Activated naive CD4-positive, alpha-beta T cell treated with anti-CD3 and anti-CD28 coated beads for 36 hours (primary cell): Measurements from ENCODE around the gene ANKS1A. TPM values are rescaled to one million over a fixed set of nuclear protein-coding genes. Genes with fewer than 3 reads are reported as not detected.

Experiments
- CTCF ChIA-PET: fragments of 350-600 bp; sonication (Branson Sonifier 250); formaldehyde crosslinking; loops from one replicate; lab custom pipeline; 2021; ENCODE audit warnings: antibody characterized with exemption; lab: Charles Lee
- DNase-seq: peaks from one replicate; pipeline ENCODE4 v3.0.0-alpha.2; 2020
- H3K27ac Mint-ChIP-seq: one replicate; pipeline ENCODE4 v1.8.0; 2021; ENCODE audit warnings: mild to moderate bottlenecking, mixed read lengths
- H3K27me3 Mint-ChIP-seq: one replicate; pipeline ENCODE4 v1.8.0; 2021; ENCODE audit warnings: low read depth, mixed read lengths
- H3K36me3 Mint-ChIP-seq: one replicate; pipeline ENCODE4 v1.8.0; 2021; ENCODE audit warnings: low read depth, mixed read lengths
- H3K4me1 Mint-ChIP-seq: one replicate; pipeline ENCODE4 v1.8.0; 2021; ENCODE audit warnings: low read depth, mixed read lengths
- H3K4me3 Mint-ChIP-seq: one replicate; pipeline ENCODE4 v1.8.0; 2021; ENCODE audit warnings: mild to moderate bottlenecking, moderate library complexity, mixed read lengths
- H3K9me3 Mint-ChIP-seq: one replicate; pipeline ENCODE4 v1.8.0; 2021; ENCODE audit warnings: mixed read lengths
- intact Hi-C: fragments of 100-400 bp; cut with micrococcal nuclease; formaldehyde crosslinking; loops from one replicate; pipeline ENCODE4 v1.15.1; 2023
- total RNA-seq, 2 experiments: library from RNA; stranded (reverse); gene quantifications; one replicate each; pipeline ENCODE4 v1.2.3, GENCODE V29; 2021

The ANKS1A gene
- total RNA-seq, 2 experiments from 2014 or later, result 6.5 to 6.8 TPM

DNA sequence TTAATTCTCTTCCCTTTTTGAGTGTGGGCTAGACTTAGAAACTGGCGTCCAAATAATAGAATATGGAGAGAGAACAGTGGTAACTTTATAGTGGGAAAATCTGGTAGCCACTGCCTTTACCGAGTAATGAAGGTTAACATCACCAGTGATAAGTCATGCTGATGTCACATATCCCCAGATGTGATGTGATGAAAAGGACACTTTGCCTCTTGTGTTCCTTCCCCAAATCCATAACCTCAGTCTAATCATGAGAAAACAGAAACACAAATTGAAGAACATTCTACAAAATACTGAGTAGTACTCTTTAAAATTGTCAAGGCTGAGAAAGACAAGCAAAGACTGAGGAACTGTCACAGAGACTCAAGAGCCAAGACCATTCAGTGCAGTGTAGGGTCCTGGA, 17.8 kb downstream of the ANKS1A start:
- H3K36me3 Mint-ChIP-seq, result no peaks in the 10 kb centered on the region
- no peaks in the 10 kb centered on the region for H3K9me3 Mint-ChIP-seq
- DNase-seq, result no peak
- no peaks in the 10 kb centered on the region for H3K27me3 Mint-ChIP-seq
- CTCF ChIA-PET, result no interaction called here
- intact Hi-C loops, result no loop called here
- H3K27ac Mint-ChIP-seq, result no peak overlapping the region
- no peak overlapping the region for H3K4me3 Mint-ChIP-seq
- peaks cover 17% of the 10 kb centered on the region for H3K4me1 Mint-ChIP-seq

DNA sequence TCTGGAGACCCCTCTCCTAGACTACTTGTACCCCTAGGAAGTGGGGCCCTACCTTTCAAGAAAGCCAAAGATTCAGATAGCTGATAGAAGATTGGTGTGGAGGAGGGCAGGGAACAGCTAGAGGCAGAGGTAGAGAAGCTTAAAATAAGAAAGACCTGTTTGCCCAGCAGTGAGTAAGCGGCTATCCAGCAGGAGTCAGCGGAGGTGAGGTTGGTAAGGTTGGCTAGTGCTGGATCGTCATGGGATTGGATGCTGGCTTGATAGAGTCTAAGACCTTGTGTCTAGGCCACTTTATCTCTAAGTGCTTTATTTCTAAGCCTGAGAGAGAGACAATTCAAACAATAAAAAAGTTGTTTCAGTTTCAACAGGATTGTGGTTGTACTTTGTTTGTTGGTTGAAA, 19.1 kb downstream of the ANKS1A start:
- H3K4me3 Mint-ChIP-seq, result no peak overlapping the region
- no peaks in the 10 kb centered on the region for H3K27me3 Mint-ChIP-seq
- CTCF ChIA-PET, result no interaction called here
- peaks cover 30% of the 10 kb centered on the region for H3K4me1 Mint-ChIP-seq
- no peak overlapping the region for H3K27ac Mint-ChIP-seq
- intact Hi-C loops, result no loop called here
- DNase-seq, result no peak
- no peaks in the 10 kb centered on the region for H3K9me3 Mint-ChIP-seq
- H3K36me3 Mint-ChIP-seq, result no peaks in the 10 kb centered on the region

- no peaks in the 10 kb centered on the region for H3K27me3 Mint-ChIP-seq
- no peak overlapping the region for H3K27ac Mint-ChIP-seq
- no peak for DNase-seq
- CTCF ChIA-PET, result no interaction called here
- H3K4me1 Mint-ChIP-seq, result peaks cover 35% of the 10 kb centered on the region
- no peaks in the 10 kb centered on the region for H3K36me3 Mint-ChIP-seq
- H3K9me3 Mint-ChIP-seq, result no peaks in the 10 kb centered on the region
- intact Hi-C loops, result no loop called here
- H3K4me3 Mint-ChIP-seq, result no peak overlapping the region
Measured at GRCh38 chr6:34909320-34909883, 20.3 kb downstream of the ANKS1A start.

DNA sequence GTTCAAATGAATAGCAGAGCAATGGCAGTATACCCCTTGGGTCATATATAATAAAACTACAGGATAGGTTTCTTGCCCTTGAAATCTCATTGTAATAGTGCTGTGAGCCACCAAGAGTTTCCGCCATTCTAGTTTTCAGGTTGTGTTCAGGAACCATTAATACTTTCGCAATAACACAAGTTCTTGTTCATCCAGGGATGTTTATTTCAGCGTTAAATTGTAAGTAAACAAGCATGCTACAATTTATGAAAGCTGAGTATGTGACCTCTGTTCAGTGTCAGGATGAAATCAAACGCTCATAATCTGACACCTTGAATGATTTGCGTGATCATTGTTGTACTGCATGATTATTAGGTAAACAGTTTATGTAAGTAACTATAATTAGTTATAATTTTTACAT, 22.8 kb downstream of the ANKS1A start:
- H3K27ac Mint-ChIP-seq, result no peak overlapping the region
- H3K9me3 Mint-ChIP-seq, result no peaks in the 10 kb centered on the region
- H3K4me3 Mint-ChIP-seq, result no peak overlapping the region
- intact Hi-C loops, result loop anchor here (1.0 to 2.0 kb wide), 3 partner anchors 24 to 240 kb away; partner anchors contain the start of genes BLTP3A and TAF11
- H3K4me1 Mint-ChIP-seq, result peaks cover 28% of the 10 kb centered on the region
- DNase-seq, result no peak
- H3K36me3 Mint-ChIP-seq, result no peaks in the 10 kb centered on the region
- CTCF ChIA-PET, result no interaction called here
- H3K27me3 Mint-ChIP-seq, result no peaks in the 10 kb centered on the region

DNA sequence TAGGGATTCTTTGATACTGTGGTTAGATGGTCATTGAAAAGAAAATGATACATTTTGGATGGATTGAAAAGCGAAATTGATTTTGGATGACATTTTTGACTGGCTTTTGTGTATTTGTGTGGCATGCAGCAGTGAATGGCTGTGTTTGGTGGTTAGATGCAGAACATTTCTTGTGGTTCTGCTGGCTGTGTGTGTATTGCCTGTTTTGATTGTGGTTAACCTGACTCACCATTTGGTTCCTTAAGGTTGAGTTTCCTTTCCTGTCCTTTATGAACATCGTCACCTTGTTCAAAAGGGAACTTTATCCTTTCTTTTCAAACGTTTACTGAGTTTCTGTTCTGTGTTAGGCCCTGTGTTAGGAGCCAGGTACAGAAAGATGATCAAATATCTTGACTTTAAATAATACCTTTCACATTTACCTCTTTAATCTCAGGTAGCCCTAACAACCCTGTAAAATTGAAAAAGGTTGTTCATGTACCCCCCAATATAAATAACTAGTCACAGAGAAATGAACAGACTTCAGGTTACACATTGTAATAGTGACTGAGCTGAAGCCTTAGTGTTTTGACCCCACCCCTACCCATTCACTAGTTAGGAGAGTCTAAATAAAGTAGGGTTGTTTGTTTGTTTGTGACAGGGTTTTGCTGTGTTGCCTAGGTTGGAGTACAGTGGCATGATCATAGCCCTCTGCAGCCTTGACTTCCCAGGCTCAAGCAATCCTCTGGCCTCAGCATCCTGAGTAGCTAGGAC, 23.8 kb downstream of the ANKS1A start:
- intact Hi-C loops, result loop anchor here (1.0 to 2.0 kb wide), 3 partner anchors 25 to 241 kb away; partner anchors contain the start of genes BLTP3A and TAF11
- CTCF ChIA-PET, result interaction anchor here (0.6 kb wide), 1 partner anchor 60 kb away, joined by 3 read pairs; no protein-coding TSS in a partner anchor
- Mint-ChIP-seq H3K27ac (peak overlapping the region; percentile 65), H3K36me3 (no peaks in the 10 kb centered on the region), H3K27me3 (no peaks in the 10 kb centered on the region), H3K9me3 (no peaks in the 10 kb centered on the region), H3K4me1 (peaks cover 28% of the 10 kb centered on the region), H3K4me3 (no peak overlapping the region)
- DNase-seq, result peak; percentile 67

DNA sequence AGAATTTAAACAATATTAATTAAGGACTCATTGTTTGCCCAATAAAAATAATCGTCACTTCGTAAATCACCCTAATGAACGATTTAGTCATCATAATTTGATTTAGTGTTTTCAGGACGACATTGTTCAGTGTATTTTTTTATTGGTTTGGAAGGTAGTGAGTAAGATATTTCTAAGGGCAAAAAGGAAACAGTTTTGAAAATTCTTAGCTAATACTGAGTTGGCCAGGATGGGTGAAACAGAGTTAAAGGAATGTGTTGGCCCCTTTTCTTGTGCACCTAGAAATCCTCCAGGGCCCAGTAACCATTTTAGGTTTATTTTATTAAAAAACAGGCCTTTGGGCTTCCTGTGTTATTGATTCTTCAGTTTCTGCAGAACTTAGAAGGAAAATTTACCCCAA, 25.3 kb downstream of the ANKS1A start:
- Mint-ChIP-seq H3K36me3 (no peaks in the 10 kb centered on the region), H3K27ac (no peak overlapping the region), H3K4me3 (no peak overlapping the region), H3K4me1 (peaks cover 28% of the 10 kb centered on the region), H3K9me3 (no peaks in the 10 kb centered on the region), H3K27me3 (no peaks in the 10 kb centered on the region)
- DNase-seq, result no peak
- intact Hi-C loops, result no loop called here
- CTCF ChIA-PET, result interaction anchor here (1.3 kb wide), 1 partner anchor 13 kb away, joined by 4 read pairs; no protein-coding TSS in a partner anchor

DNA sequence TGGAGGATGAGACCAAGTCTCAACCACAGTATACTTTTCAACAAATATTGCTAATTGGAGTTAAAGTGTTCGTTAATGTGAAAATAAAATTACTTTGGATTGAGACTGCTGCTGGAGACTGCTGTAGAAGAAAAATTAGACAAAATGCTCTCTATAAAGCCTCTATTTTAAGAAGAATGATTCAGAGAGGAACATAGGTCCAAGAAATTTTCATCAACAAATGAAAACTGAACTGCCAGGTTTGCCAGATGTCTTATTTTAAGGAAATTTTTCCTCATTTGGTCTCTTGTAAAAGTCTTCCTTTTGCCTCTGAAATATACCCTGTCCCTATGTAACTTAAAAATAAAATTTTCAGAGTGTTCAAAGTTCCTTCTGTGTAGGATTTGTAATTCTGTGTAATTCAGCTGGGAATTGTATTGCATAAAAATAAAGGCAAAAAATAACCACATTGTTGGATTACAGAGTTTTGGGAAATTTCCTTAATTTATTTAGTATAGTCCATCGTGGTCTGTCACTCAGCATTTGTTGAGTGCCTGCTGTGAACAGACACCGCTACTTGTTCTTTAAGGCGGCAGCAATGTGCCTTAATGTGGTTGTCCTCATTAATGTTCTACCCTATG, 27.4 kb downstream of the ANKS1A start:
- Mint-ChIP-seq H3K27me3 (no peaks in the 10 kb centered on the region), H3K9me3 (no peaks in the 10 kb centered on the region), H3K36me3 (no peaks in the 10 kb centered on the region), H3K4me3 (no peak overlapping the region), H3K27ac (no peak overlapping the region), H3K4me1 (peaks cover 24% of the 10 kb centered on the region)
- CTCF ChIA-PET, result no interaction called here
- intact Hi-C loops, result no loop called here
- DNase-seq, result no peak

- CTCF ChIA-PET, result no interaction called here
- no peaks in the 10 kb centered on the region for H3K36me3 Mint-ChIP-seq
- intact Hi-C loops, result no loop called here
- no peak overlapping the region for H3K27ac Mint-ChIP-seq
- no peaks in the 10 kb centered on the region for H3K27me3 Mint-ChIP-seq
- H3K9me3 Mint-ChIP-seq, result no peaks in the 10 kb centered on the region
- no peak for DNase-seq
- H3K4me3 Mint-ChIP-seq, result no peak overlapping the region
- peaks cover 15% of the 10 kb centered on the region for H3K4me1 Mint-ChIP-seq
Measured at GRCh38 chr6:34917626-34918285, 28.7 kb downstream of the ANKS1A start.

DNA sequence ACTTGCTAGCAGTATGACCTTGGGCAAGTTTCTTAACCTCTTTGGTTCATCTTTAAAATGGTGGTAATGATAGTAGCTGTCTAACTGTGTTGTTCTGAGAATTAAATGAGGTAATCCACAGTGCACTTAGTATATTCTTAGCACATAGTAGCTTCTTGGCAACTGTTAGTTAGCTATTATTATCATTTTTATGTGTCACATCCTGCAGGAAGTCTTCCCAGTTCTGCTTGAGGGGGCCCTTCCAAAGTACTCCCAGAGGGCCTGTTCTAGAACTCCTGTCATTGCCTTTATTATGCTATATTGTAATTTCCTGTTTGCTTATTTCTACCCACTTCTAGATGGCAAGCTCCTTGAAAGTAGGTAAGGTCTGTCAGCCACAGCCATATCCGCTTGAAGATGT, 30.6 kb downstream of the ANKS1A start:
- Mint-ChIP-seq H3K27ac (no peak overlapping the region), H3K4me1 (peaks cover 5% of the 10 kb centered on the region), H3K4me3 (no peak overlapping the region), H3K36me3 (no peaks in the 10 kb centered on the region), H3K9me3 (no peaks in the 10 kb centered on the region), H3K27me3 (no peaks in the 10 kb centered on the region)
- DNase-seq, result no peak
- intact Hi-C loops, result no loop called here
- CTCF ChIA-PET, result no interaction called here

- no peak for DNase-seq
- CTCF ChIA-PET, result no interaction called here
- intact Hi-C loops, result no loop called here
- H3K4me3 Mint-ChIP-seq, result no peak overlapping the region
- H3K4me1 Mint-ChIP-seq, result peaks cover 5% of the 10 kb centered on the region
- H3K27ac Mint-ChIP-seq, result no peak overlapping the region
- H3K9me3 Mint-ChIP-seq, result no peaks in the 10 kb centered on the region
- no peaks in the 10 kb centered on the region for H3K36me3 Mint-ChIP-seq
- no peaks in the 10 kb centered on the region for H3K27me3 Mint-ChIP-seq
Measured at GRCh38 chr6:34920097-34920496, 31.0 kb downstream of the ANKS1A start.

DNA sequence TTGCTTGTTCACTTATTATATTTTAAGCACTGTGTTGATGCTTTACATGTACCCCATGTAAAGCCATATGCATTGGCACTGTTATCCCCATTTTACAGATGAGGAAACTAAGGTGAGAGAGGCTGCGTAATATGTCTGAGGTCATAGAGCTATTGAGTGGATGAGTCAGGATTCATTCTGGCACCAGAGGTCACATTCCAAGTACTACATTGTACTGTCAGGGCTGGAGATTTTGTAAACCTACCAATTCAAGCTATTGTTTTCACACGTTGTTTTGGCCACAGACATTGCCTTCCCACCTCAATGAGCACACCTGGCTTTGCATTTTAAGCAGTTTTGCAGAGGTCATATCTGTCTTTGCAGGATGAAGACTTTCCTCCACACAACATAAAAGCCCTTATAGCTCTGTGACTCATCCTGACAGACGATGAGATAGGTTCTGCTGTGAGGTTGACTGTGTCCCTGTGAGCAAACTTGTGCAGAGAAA, 33.2 kb downstream of the ANKS1A start:
- peaks cover 5% of the 10 kb centered on the region for H3K4me1 Mint-ChIP-seq
- intact Hi-C loops, result no loop called here
- H3K4me3 Mint-ChIP-seq, result no peak overlapping the region
- no peaks in the 10 kb centered on the region for H3K27me3 Mint-ChIP-seq
- H3K27ac Mint-ChIP-seq, result no peak overlapping the region
- DNase-seq, result no peak
- H3K9me3 Mint-ChIP-seq, result no peaks in the 10 kb centered on the region
- no peaks in the 10 kb centered on the region for H3K36me3 Mint-ChIP-seq
- CTCF ChIA-PET, result interaction anchor here (0.5 kb wide), 1 partner anchor 53 kb away, joined by 4 read pairs; no protein-coding TSS in a partner anchor
